GM13977 (cell line): ENCODE measurements around the gene LRP1B.

Experiments
- DNase-seq: peaks from one replicate; pipeline ENCODE4 v3.0.0; 2012; ENCODE audit warnings: low spot score
- CTCF ChIP-seq: IDR thresholded peaks from 2 replicates; pipeline ENCODE4 v1.5.1; 2012; ENCODE audit warnings: mild to moderate bottlenecking, control low read depth; ENCODE audit not compliant: insufficient read depth; ENCODE audit errors: extremely low read depth, missing control alignments
- in situ Hi-C: fragments of 300-500 bp; cut with MboI; formaldehyde crosslinking; loops from one replicate; pipeline ENCODE4 v1.12.0; 2022; ENCODE audit warnings: low sequenced_read_pairs, low pct_unique_long_range_greater_than_20kb, mixed read lengths, inconsistent platforms; ENCODE audit not compliant: unreplicated experiment

LRP1B gene

GRCh38 chr2:141109633-141110032 is 1021.2 kb downstream of the LRP1B start:
- TF ChIP-seq CTCF = peak; percentile 5
- DNase-seq = no peak
- in situ Hi-C loops = no loop called here

GRCh38 chr2:141105763-141106162 is 1025.1 kb downstream of the LRP1B start:
- in situ Hi-C loops = no loop called here
- TF ChIP-seq CTCF = no peak
- no peak for DNase-seq

GRCh38 chr2:141103216-141103615 is 1027.6 kb downstream of the LRP1B start:
- TF ChIP-seq CTCF = no peak
- no peak for DNase-seq
- in situ Hi-C loops = no loop called here

- DNase-seq = no peak
- TF ChIP-seq CTCF = no peak
- in situ Hi-C loops = no loop called here
Observed at GRCh38 chr2:141079231-141079630, 1051.6 kb downstream of the LRP1B start.

- in situ Hi-C loops = no loop called here
- DNase-seq = no peak
- no peak for TF ChIP-seq CTCF
Observed at GRCh38 chr2:141075753-141076152, 1055.1 kb downstream of the LRP1B start.

GRCh38 chr2:141068053-141068682 is 1062.6 kb downstream of the LRP1B start:
- in situ Hi-C loops = no loop called here
- DNase-seq = no peak
- TF ChIP-seq CTCF = no peak
